Suprapubic skin (tissue), 3 donors: Measurements from ENCODE around the gene RAB3GAP2.

Source experiments
- EP300 ChIP-seq: sonication (generic); formaldehyde crosslinking; IDR thresholded peaks from one replicate; pipeline ENCODE4 v1.6.1; 2017; ENCODE audit warnings: antibody characterized with exemption
- POLR2A ChIP-seq, 2 donors: fragments of 450-650 bp; IDR thresholded peaks; one replicate each; pipeline ENCODE4 v1.6.1; 2017; ENCODE audit warnings: antibody characterized with exemption in 2 of 2, mild to moderate bottlenecking in 2 of 2, moderate library complexity in 2 of 2
- TF ChIP-seq, protein P1 (sequence below), 2 donors: fragments of 200-600 bp in 1 of 2; fragments of 450-650 bp in 1 of 2; sonication (generic) in 1 of 2; IDR thresholded peaks; one replicate each; pipeline ENCODE4 v1.5.1; 2016 to 2019; ENCODE audit warnings: antibody characterized with exemption in 2 of 2, mild to moderate bottlenecking in 1 of 2, moderate library complexity in 1 of 2

DNA sequence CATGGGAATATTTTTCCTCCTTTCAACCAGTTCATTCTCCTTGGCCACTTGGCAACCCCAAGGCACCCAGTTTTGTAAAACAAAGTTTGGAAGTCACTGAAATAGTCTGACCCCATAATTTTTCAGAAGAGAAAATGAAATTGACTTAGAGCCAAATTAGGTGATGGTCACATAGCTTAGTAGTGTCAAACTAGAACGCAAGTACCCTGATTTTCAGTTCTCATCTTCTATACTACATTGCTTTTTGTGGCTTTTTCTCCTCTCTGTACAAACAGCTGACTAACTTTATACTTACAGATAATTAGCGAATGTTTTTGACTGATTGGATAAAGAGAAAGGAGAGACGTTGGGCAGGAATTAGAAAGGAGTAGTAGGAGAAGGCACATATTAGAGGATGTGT is 145.2 kb downstream of the RAB3GAP2 start:
- TF ChIP-seq, protein P1, sequence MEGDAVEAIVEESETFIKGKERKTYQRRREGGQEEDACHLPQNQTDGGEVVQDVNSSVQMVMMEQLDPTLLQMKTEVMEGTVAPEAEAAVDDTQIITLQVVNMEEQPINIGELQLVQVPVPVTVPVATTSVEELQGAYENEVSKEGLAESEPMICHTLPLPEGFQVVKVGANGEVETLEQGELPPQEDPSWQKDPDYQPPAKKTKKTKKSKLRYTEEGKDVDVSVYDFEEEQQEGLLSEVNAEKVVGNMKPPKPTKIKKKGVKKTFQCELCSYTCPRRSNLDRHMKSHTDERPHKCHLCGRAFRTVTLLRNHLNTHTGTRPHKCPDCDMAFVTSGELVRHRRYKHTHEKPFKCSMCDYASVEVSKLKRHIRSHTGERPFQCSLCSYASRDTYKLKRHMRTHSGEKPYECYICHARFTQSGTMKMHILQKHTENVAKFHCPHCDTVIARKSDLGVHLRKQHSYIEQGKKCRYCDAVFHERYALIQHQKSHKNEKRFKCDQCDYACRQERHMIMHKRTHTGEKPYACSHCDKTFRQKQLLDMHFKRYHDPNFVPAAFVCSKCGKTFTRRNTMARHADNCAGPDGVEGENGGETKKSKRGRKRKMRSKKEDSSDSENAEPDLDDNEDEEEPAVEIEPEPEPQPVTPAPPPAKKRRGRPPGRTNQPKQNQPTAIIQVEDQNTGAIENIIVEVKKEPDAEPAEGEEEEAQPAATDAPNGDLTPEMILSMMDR (IDR thresholded peaks at IDR 0.05), result no peak
- TF ChIP-seq EP300 (no peak), POLR2A (IDR thresholded peaks at IDR 0.05) (no peak)
